ENCODE measurements around the gene AKR1C4.

The AKR1C4 gene

GRCh38 chr10:5265139-5265538 lies 68.5 kb downstream of the AKR1C4 start:
- no peak for TF ChIP-seq CTCF (IDR thresholded peaks at IDR 0.05; ENCODE audit: borderline replicate concordance, control extremely low read depth, extremely low read depth, insufficient read depth, missing control alignments)
- DNase-seq (ENCODE audit: low spot score) = no peak
- in situ Hi-C loops (cut with MboI; ENCODE audit: low sequenced_read_pairs, unreplicated experiment) = no loop called here

GRCh38 chr10:5266351-5266750 lies 69.7 kb downstream of the AKR1C4 start:
- in situ Hi-C loops (cut with MboI; ENCODE audit: low sequenced_read_pairs, unreplicated experiment) = no loop called here
- DNase-seq (ENCODE audit: low spot score) = no peak
- TF ChIP-seq CTCF (IDR thresholded peaks at IDR 0.05; ENCODE audit: borderline replicate concordance, control extremely low read depth, extremely low read depth, insufficient read depth, missing control alignments) = no peak

- no peak for DNase-seq (ENCODE audit: low spot score)
- in situ Hi-C loops (cut with MboI; ENCODE audit: low sequenced_read_pairs, unreplicated experiment) = no loop called here
- no peak for TF ChIP-seq CTCF (IDR thresholded peaks at IDR 0.05; ENCODE audit: borderline replicate concordance, control extremely low read depth, extremely low read depth, insufficient read depth, missing control alignments)
These were observed 70.2 kb downstream of the AKR1C4 start for GRCh38 chr10:5266804-5267203.

GRCh38 chr10:5268234-5268633 lies 71.6 kb downstream of the AKR1C4 start:
- no peak for DNase-seq (ENCODE audit: low spot score)
- in situ Hi-C loops (cut with MboI; ENCODE audit: low sequenced_read_pairs, unreplicated experiment) = no loop called here
- TF ChIP-seq CTCF (IDR thresholded peaks at IDR 0.05; ENCODE audit: borderline replicate concordance, control extremely low read depth, extremely low read depth, insufficient read depth, missing control alignments) = no peak

Measured in GM13976 (cell line).